Measurements from ENCODE around the gene CYP3A7.

DNA sequence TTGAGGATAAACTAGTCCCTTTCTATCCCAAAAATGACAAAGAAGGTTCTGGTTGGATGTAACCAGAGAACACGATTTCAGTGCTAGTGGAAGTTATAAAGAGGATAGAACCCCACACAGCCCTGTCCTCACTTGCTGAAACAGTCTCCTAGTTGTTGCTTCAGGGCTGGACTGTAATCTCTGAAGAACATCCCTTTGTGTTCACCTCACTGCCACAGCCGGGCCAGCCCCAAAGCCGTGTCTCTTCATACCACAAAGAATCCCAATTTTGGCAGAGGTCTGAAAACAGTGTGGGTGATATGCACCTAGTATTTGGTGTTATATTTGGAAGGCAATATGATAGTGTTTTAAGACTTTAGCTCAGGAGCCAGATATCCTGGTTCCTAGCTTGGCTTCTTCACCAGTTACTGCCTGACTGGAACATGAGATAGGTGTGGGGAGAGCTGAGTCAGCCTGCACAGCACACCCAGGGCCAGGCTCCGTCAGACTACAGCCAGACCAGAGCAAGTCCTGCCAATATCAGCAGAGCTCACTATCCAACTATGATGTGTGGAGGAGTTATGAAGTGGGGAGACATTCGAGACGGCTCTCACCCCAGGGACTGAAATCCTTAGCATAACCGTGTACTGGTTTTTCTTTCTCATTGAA, 27.8 kb upstream of the CYP3A7 start:
- TF ChIP-seq HDAC2 (CRISPR knock-in tag; IDR thresholded peaks at IDR 0.05), result no peak
- no peak for TF ChIP-seq SIN3A (IDR thresholded peaks at IDR 0.05; ENCODE audit: borderline replicate concordance, low read depth, low read length)
- TF ChIP-seq MIER2 (CRISPR knock-in tag; IDR thresholded peaks at IDR 0.05), result no peak
- TF ChIP-seq TAF1 (CRISPR knock-in tag; IDR thresholded peaks at IDR 0.05), result no peak
- TF ChIP-seq MTERF4 (CRISPR knock-in tag; IDR thresholded peaks at IDR 0.05), result no peak
- no peak for TF ChIP-seq ZBTB39 (CRISPR knock-in tag; IDR thresholded peaks at IDR 0.05)
- TF ChIP-seq ZNF850 (CRISPR knock-in tag; conservative IDR thresholded peaks at IDR 0.05), result no peak
- no peak for TF ChIP-seq CTCF (CRISPR knock-in tag; IDR thresholded peaks at IDR 0.05)
- no peak for TF ChIP-seq RNF2 (conservative IDR thresholded peaks at IDR 0.05; ENCODE audit: low read depth)
